Neural crest cell (in vitro differentiated cells): ENCODE measurements around the gene KBTBD3. TPM values are rescaled to one million over a fixed set of nuclear protein-coding genes. Genes with fewer than 3 reads are reported as not detected.

Source experiments
- DNase-seq: peaks from one replicate; pipeline ENCODE4 v3.0.0; 2021; ENCODE audit warnings: low read depth, mixed read lengths, low spot score
- H3K27ac Mint-ChIP-seq: one replicate; pipeline ENCODE4 v1.8.0; 2021; ENCODE audit warnings: mild to moderate bottlenecking, mixed read lengths; ENCODE audit not compliant: unreplicated experiment
- H3K27me3 Mint-ChIP-seq: 2 replicates; pipeline ENCODE4 v1.8.0; 2021; ENCODE audit warnings: low read depth, mild to moderate bottlenecking, mixed read lengths
- H3K36me3 Mint-ChIP-seq: 2 replicates; pipeline ENCODE4 v1.8.0; 2021; ENCODE audit warnings: low read depth, mild to moderate bottlenecking, mixed read lengths
- H3K4me1 Mint-ChIP-seq: 2 replicates; pipeline ENCODE4 v1.8.0; 2021; ENCODE audit warnings: mixed read lengths
- H3K4me3 Mint-ChIP-seq: one replicate; pipeline ENCODE4 v1.8.0; 2021; ENCODE audit warnings: mild to moderate bottlenecking, mixed read lengths
- H3K9me3 Mint-ChIP-seq: 2 replicates; pipeline ENCODE4 v1.8.0; 2021; ENCODE audit warnings: mixed read lengths
- total RNA-seq: library from RNA; stranded (reverse); gene quantifications from 2 replicates; pipeline ENCODE4 v1.2.1, GENCODE V29; 2021
- TF ChIP-seq, protein P1 (sequence below): fragments of 200-600 bp; sonication (generic); conservative IDR thresholded peaks from 2 replicates; pipeline ENCODE4 v1.5.0; 2021; ENCODE audit warnings: antibody characterized with exemption, mild to moderate bottlenecking

Gene KBTBD3
- total RNA-seq, 1 donor from 2014 or later, result 5.1 TPM

DNA sequence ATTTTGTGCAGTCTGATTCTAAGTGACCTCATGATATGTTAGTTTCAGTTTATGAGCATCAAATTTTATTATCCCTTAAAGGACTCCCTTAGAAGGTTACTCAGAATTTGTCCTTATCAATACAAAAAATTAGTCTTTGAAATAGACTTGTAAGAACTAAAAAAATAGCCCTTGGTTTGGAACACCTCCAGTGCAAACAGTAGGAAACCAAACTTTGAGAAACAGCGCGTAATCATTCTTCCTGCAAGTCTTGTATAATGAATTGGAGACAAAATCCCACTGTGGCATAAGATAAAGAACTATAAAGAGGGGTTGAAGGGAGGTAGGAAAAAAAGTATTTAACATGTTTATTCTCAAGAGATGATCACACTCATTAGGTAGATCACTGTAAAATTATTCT, 44.3 kb downstream of the KBTBD3 start:
- TF ChIP-seq, protein P1, sequence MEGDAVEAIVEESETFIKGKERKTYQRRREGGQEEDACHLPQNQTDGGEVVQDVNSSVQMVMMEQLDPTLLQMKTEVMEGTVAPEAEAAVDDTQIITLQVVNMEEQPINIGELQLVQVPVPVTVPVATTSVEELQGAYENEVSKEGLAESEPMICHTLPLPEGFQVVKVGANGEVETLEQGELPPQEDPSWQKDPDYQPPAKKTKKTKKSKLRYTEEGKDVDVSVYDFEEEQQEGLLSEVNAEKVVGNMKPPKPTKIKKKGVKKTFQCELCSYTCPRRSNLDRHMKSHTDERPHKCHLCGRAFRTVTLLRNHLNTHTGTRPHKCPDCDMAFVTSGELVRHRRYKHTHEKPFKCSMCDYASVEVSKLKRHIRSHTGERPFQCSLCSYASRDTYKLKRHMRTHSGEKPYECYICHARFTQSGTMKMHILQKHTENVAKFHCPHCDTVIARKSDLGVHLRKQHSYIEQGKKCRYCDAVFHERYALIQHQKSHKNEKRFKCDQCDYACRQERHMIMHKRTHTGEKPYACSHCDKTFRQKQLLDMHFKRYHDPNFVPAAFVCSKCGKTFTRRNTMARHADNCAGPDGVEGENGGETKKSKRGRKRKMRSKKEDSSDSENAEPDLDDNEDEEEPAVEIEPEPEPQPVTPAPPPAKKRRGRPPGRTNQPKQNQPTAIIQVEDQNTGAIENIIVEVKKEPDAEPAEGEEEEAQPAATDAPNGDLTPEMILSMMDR, result no peak
- no peaks in the 10 kb centered on the region for H3K9me3 Mint-ChIP-seq
- H3K4me1 Mint-ChIP-seq, result peaks cover 10% of the 10 kb centered on the region
- no peak overlapping the region for H3K4me3 Mint-ChIP-seq
- H3K27ac Mint-ChIP-seq, result no peak overlapping the region
- no peaks in the 10 kb centered on the region for H3K36me3 Mint-ChIP-seq
- H3K27me3 Mint-ChIP-seq, result no peaks in the 10 kb centered on the region
- no peak for DNase-seq

DNA sequence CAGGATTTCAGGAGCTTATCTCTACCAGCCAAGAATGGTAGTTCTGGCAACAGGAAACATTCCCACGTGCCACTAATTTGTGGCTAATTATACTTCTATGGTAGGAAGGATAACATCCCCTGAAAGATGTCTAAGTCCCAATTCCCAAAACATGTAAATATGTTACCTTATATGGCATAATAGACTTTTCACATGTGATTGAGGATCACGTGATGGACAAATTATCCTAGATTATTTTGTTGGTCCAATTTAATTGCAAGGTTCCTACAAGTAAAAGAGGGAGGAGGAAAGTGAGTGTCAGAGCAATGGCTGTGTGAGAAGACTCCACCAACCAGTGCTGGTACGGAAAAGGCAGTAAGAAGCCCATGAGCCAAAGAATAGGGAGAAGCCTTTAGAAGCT, 45.2 kb downstream of the KBTBD3 start:
- TF ChIP-seq, protein P1, result no peak
- Mint-ChIP-seq H3K27me3 (no peaks in the 10 kb centered on the region), H3K4me1 (peaks cover 10% of the 10 kb centered on the region), H3K4me3 (no peak overlapping the region), H3K9me3 (peaks cover 2% of the 10 kb centered on the region), H3K36me3 (no peaks in the 10 kb centered on the region), H3K27ac (no peak overlapping the region)
- DNase-seq, result no peak

DNA sequence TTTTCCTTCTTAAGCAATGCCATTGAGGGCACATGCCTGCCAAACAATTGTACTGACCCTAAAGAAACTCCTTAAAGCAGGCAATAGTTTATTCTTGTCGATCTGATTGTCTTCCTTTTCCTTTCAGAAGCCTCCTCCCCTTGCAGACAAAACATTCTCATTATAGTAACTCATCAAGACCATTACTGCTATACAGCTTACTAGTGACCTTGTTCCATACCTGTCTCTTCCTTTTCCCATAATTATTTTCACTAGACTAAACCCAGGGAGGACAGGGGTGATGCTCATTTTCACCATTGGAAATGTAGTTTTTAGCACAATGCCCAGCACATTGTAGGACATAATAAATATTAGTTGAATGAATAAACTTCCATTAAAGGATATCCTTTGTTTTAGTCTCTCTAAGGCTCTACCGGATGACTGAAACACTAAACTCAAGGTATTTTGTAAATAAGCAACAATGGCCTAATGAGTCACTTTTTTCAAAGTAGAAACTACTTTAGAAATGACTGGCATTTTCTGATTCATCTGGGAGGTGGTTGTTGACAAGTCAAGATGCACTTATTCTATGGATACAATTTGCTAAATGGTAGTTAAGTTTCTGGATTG, 45.8 kb downstream of the KBTBD3 start:
- no peak for DNase-seq
- Mint-ChIP-seq H3K27me3 (no peaks in the 10 kb centered on the region), H3K9me3 (peaks cover 2% of the 10 kb centered on the region), H3K4me3 (no peak overlapping the region), H3K4me1 (peaks cover 10% of the 10 kb centered on the region), H3K27ac (no peak overlapping the region), H3K36me3 (no peaks in the 10 kb centered on the region)
- TF ChIP-seq, protein P1, result no peak

DNA sequence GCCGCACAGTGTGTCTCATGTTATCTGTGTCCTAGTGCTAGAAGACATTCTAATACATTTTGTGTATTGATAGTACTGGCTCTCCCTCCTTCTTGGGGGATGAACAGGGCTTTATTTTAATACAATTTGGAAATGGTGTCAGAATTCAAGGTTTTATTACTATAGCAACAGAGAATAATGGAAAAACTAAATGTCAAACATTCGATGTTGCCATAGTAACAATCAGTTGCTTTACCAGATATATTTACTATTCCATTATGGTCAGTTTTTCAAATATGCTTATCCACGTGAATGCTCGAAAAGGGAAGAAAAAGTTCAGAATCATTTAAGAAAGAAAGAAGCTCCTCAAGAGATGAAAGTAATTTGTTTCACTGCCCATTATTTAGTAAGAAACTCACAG, 46.5 kb downstream of the KBTBD3 start:
- Mint-ChIP-seq H3K36me3 (no peaks in the 10 kb centered on the region), H3K27me3 (no peaks in the 10 kb centered on the region), H3K9me3 (peaks cover 5% of the 10 kb centered on the region), H3K4me1 (peaks cover 10% of the 10 kb centered on the region), H3K27ac (no peak overlapping the region), H3K4me3 (no peak overlapping the region)
- TF ChIP-seq, protein P1, result no peak
- no peak for DNase-seq

DNA sequence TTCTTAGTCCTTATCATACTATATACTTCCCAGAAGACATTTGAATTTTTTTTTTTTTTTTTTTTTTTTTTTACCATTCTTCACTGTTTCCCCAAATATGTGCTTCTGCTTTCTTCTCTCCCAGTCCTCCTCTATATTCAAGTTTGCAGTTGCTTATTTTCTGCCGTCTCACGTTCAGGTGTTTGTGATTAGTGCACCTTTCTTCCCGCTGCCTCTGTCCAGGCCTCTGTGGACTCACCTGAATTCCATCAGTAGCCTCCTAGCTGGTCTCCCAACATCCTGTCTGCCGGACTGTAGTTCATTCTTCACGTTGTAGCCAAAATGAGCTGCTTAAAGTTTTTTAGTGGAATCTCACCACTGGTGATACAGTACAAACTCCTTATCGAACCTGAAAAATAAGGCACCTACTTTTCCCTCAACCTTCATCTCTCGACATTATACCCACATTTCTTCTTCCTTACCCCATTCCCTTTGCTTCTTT, 54.3 kb downstream of the KBTBD3 start:
- DNase-seq, result no peak
- H3K27me3 Mint-ChIP-seq, result peaks cover 4% of the 10 kb centered on the region
- TF ChIP-seq, protein P1, result no peak
- H3K9me3 Mint-ChIP-seq, result peaks cover 5% of the 10 kb centered on the region
- H3K36me3 Mint-ChIP-seq, result peaks cover 2% of the 10 kb centered on the region
- H3K4me3 Mint-ChIP-seq, result peak overlapping the region; percentile 97
- H3K4me1 Mint-ChIP-seq, result peaks cover 36% of the 10 kb centered on the region
- H3K27ac Mint-ChIP-seq, result no peak overlapping the region
